ENCODE results near the gene DISC1.
"Not testable (repeated sequence)": the region's sequence is repeated elsewhere in the genome, so short reads cannot be mapped to it uniquely, and the experiment has no call there.

DISC1 gene

DNA sequence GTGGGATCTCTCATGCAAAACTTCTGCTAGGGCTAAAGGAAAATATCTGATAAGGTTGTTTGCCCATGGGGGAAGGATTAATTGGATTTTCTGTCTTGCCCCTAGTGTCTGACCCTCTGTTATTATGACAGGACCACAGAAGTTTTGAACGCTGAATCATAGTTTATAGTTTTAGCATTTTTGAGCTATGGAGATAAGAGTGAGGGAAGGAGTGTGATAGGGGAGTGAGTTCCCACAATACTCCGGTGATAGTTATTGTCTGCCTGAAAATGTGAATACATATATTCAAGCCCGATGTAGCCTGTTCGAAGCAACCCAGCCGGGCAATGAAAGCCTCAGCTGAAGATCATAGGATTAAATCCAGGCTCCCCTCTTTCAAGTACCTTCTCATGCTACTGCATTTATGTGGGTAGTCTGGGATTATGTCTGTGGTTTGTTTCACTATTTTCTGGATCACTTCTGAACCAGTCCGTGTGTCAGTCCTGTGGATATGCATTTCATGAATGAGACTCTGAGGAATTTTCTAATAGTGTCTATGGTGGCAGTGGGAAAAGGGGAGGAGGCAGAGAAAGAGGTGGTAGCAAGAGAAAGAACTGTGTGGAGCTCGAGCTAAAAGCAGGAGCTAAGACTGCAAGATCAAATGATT lies 258.7 kb downstream of the DISC1 start:
- no peaks in the 10 kb centered on the region for H3K9me3 ChIP-seq (ENCODE audit: control insufficient read depth in 2 of 2, low read length in 2 of 2)
- no peaks in the 10 kb centered on the region for H3K4me1 ChIP-seq (ENCODE audit: control insufficient read depth in 2 of 2, insufficient read depth in 2 of 2, low read length in 2 of 2)
- H3K36me3 ChIP-seq (ENCODE audit: control insufficient read depth in 2 of 2, insufficient read depth in 2 of 2, low read length in 2 of 2): no peaks in the 10 kb centered on the region
- H3K27me3 ChIP-seq (ENCODE audit: control insufficient read depth in 2 of 2, insufficient read depth in 2 of 2, low read length in 2 of 2): no peaks in the 10 kb centered on the region
- no peak overlapping the region for H3K27ac ChIP-seq (ENCODE audit: low read depth in 2 of 2, low read length in 2 of 2)
- no peak overlapping the region for H3K4me3 ChIP-seq (ENCODE audit: low read length in 2 of 2)
- no peak overlapping the region for H3K9ac ChIP-seq (ENCODE audit: low read depth in 1 of 2, low read length in 2 of 2)

DNA sequence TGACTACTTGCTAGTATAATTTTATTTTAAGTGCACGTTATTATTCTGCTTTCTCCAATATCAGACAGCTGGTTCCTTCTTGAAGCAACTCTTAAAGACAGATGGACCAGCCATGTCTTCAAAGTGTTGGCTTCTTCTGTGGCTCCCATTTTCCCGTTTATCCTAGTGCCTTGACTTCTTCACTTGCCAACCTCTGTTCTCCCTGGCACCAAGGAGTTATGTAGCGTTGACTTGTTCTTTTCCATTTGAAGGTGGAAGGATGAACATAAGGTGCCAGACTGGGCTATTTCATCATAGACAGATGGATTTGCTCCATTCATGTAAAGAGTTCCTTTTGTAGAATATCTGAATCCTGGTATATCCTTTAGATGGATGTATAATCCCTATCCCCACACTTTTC lies 260.6 kb downstream of the DISC1 start:
- H3K4me3 ChIP-seq (ENCODE audit: low read length in 2 of 2): no peak overlapping the region

DNA sequence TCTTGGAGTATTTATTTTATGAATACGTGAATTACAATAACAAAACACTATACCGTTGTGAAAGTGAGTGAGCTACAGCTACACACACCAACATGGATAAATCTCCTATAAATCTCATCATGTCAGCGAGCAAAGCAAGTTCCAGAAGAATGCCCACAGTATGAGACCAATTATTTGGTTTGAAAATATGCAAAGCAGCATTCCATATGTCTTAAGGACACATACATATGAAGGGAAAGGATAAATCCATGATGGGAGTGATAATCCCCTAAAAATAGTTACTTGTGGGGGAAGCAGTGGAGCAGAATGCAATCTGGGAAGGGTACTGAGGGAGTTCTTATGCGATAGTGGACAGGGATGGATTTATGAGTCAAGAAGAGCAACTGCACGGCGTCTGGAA lies 261.3 kb downstream of the DISC1 start:
- no peak overlapping the region for H3K27ac ChIP-seq (ENCODE audit: low read depth in 2 of 2, low read length in 2 of 2)
- H3K9me3 ChIP-seq (ENCODE audit: control insufficient read depth in 2 of 2, low read length in 2 of 2): no peaks in the 10 kb centered on the region
- H3K4me3 ChIP-seq (ENCODE audit: low read length in 2 of 2): no peak overlapping the region
- H3K4me1 ChIP-seq (ENCODE audit: control insufficient read depth in 2 of 2, insufficient read depth in 2 of 2, low read length in 2 of 2): no peaks in the 10 kb centered on the region
- H3K36me3 ChIP-seq (ENCODE audit: control insufficient read depth in 2 of 2, insufficient read depth in 2 of 2, low read length in 2 of 2): no peaks in the 10 kb centered on the region
- H3K9ac ChIP-seq (ENCODE audit: low read depth in 1 of 2, low read length in 2 of 2): no peak overlapping the region
- no peaks in the 10 kb centered on the region for H3K27me3 ChIP-seq (ENCODE audit: control insufficient read depth in 2 of 2, insufficient read depth in 2 of 2, low read length in 2 of 2)

More for the DNA sequence above, 260.6 kb downstream of the DISC1 start:
- H3K27ac ChIP-seq (ENCODE audit: low read depth in 2 of 2, low read length in 2 of 2): no peak overlapping the region
- H3K4me1 ChIP-seq (ENCODE audit: control insufficient read depth in 2 of 2, insufficient read depth in 2 of 2, low read length in 2 of 2): no peaks in the 10 kb centered on the region
- H3K9me3 ChIP-seq (ENCODE audit: control insufficient read depth in 2 of 2, low read length in 2 of 2): no peaks in the 10 kb centered on the region
- no peak overlapping the region for H3K9ac ChIP-seq (ENCODE audit: low read depth in 1 of 2, low read length in 2 of 2)
- no peaks in the 10 kb centered on the region for H3K27me3 ChIP-seq (ENCODE audit: control insufficient read depth in 2 of 2, insufficient read depth in 2 of 2, low read length in 2 of 2)
- no peaks in the 10 kb centered on the region for H3K36me3 ChIP-seq (ENCODE audit: control insufficient read depth in 2 of 2, insufficient read depth in 2 of 2, low read length in 2 of 2)

DNA sequence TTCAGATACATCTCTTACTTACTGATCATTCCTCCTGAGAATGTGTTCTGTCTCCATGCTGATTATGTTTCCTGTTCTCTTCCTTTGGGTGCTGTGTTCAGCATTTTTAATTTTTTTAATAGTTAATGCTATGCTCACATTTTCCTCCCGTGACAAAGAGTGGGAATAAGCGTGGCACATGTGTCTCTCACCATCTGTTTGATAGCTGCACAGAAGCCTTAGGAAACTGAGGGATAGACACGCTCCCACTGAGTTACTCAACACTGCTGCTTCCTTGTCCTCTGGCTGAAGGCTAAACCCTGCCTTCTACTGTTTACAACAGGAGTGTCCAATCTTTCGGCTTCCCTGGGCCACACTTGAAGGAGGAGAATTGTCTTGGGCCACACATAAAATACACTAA lies 264.2 kb downstream of the DISC1 start:
- Histone ChIP-seq H3K27ac (ENCODE audit: low read depth in 2 of 2, low read length in 2 of 2) (no peak overlapping the region), H3K9ac (ENCODE audit: low read depth in 1 of 2, low read length in 2 of 2) (no peak overlapping the region), H3K4me1 (ENCODE audit: control insufficient read depth in 2 of 2, insufficient read depth in 2 of 2, low read length in 2 of 2) (no peaks in the 10 kb centered on the region), H3K36me3 (ENCODE audit: control insufficient read depth in 2 of 2, insufficient read depth in 2 of 2, low read length in 2 of 2) (no peaks in the 10 kb centered on the region), H3K27me3 (ENCODE audit: control insufficient read depth in 2 of 2, insufficient read depth in 2 of 2, low read length in 2 of 2) (no peaks in the 10 kb centered on the region), H3K4me3 (ENCODE audit: low read length in 2 of 2) (no peak overlapping the region), H3K9me3 (ENCODE audit: control insufficient read depth in 2 of 2, low read length in 2 of 2) (no peaks in the 10 kb centered on the region)

DNA sequence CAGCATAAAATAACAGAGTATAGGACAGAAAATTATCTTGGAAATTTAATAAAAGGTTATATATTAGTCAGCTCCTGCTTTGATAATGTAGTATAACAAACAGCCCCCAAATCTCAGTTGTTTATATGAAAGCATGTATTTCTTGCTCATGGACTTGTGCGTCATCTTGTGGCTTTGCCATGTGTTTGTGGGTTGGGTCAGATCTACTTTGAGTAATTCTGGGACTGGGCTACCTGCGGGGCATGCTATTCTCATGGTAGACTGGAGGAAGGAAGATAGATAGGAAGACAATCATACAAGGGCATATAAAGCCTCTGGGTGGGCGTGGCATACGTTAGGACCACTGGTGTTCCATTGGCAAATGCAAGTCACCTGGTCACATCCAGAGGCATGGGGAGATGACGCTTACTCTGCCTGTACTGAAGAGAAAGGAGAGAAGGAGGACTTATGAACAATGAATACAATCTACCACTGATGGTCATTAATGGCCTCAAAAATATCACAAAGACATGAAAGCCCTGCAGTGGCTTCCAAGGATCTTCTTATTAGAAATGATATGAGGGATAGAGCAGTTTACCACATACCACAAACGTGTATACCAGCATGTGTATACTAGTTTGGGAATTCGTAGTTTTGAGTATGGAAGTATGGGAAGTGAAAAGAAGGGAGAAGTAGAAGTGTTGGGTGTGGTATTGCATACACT lies 267.0 kb downstream of the DISC1 start:
- Histone ChIP-seq H3K27ac (ENCODE audit: low read depth in 2 of 2, low read length in 2 of 2) (no peak overlapping the region), H3K4me1 (ENCODE audit: control insufficient read depth in 2 of 2, insufficient read depth in 2 of 2, low read length in 2 of 2) (no peaks in the 10 kb centered on the region), H3K4me3 (ENCODE audit: low read length in 2 of 2) (no peak overlapping the region), H3K36me3 (ENCODE audit: control insufficient read depth in 2 of 2, insufficient read depth in 2 of 2, low read length in 2 of 2) (no peaks in the 10 kb centered on the region), H3K27me3 (ENCODE audit: control insufficient read depth in 2 of 2, insufficient read depth in 2 of 2, low read length in 2 of 2) (no peaks in the 10 kb centered on the region), H3K9ac (ENCODE audit: low read depth in 1 of 2, low read length in 2 of 2) (no peak overlapping the region), H3K9me3 (ENCODE audit: control insufficient read depth in 2 of 2, low read length in 2 of 2) (no peaks in the 10 kb centered on the region)

DNA sequence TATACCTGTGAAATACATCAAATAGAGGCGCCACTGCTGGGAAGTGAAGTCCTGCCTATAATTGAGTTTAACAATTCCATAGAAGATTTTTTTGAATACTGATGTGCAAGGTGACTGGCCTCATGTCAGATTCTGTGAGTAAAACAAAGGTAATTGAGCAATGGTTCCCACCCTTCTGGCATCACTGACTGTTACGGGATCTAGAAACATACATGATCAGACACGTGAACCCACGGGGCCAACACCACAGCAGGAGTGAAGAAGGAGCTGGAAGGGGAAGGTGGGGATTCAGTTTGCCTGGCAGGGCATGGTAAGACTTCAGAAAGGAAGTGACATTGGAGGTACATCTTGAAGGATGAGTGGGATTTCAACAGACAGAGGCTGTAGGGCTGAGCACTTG lies 270.2 kb downstream of the DISC1 start:
- Histone ChIP-seq H3K4me3 (ENCODE audit: low read length in 2 of 2) (no peak overlapping the region), H3K9ac (ENCODE audit: low read depth in 1 of 2, low read length in 2 of 2) (no peak overlapping the region), H3K27me3 (ENCODE audit: control insufficient read depth in 2 of 2, insufficient read depth in 2 of 2, low read length in 2 of 2) (no peaks in the 10 kb centered on the region), H3K36me3 (ENCODE audit: control insufficient read depth in 2 of 2, insufficient read depth in 2 of 2, low read length in 2 of 2) (no peaks in the 10 kb centered on the region), H3K4me1 (ENCODE audit: control insufficient read depth in 2 of 2, insufficient read depth in 2 of 2, low read length in 2 of 2) (no peaks in the 10 kb centered on the region), H3K9me3 (ENCODE audit: control insufficient read depth in 2 of 2, low read length in 2 of 2) (no peaks in the 10 kb centered on the region), H3K27ac (ENCODE audit: low read depth in 2 of 2, low read length in 2 of 2) (no peak overlapping the region)

DNA sequence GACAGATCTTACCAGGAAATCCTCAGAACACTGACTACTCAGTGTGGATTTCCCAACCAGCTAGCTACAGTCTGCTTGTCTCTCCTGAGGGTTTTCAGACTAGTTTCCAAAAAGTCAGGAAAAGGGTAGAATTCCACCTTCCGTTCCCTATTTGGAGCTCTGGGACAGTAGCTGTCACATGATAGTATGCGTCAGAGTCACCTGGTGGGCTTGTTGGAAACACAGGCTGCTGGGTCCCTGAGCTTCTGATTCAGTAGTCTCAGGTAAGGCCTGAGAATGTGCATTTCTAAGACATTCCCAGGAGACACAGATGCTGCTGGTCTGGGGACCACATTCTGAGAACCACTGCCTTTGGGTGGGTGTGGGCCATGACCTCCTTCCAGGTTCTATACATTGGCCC lies 272.5 kb downstream of the DISC1 start:
- Histone ChIP-seq H3K9ac (ENCODE audit: low read depth in 1 of 2, low read length in 2 of 2) (no peak overlapping the region), H3K9me3 (ENCODE audit: control insufficient read depth in 2 of 2, low read length in 2 of 2) (no peaks in the 10 kb centered on the region), H3K36me3 (ENCODE audit: control insufficient read depth in 2 of 2, insufficient read depth in 2 of 2, low read length in 2 of 2) (no peaks in the 10 kb centered on the region), H3K27ac (ENCODE audit: low read depth in 2 of 2, low read length in 2 of 2) (no peak overlapping the region), H3K4me1 (ENCODE audit: control insufficient read depth in 2 of 2, insufficient read depth in 2 of 2, low read length in 2 of 2) (no peaks in the 10 kb centered on the region), H3K27me3 (ENCODE audit: control insufficient read depth in 2 of 2, insufficient read depth in 2 of 2, low read length in 2 of 2) (no peaks in the 10 kb centered on the region), H3K4me3 (ENCODE audit: low read length in 2 of 2) (no peak overlapping the region)

DNA sequence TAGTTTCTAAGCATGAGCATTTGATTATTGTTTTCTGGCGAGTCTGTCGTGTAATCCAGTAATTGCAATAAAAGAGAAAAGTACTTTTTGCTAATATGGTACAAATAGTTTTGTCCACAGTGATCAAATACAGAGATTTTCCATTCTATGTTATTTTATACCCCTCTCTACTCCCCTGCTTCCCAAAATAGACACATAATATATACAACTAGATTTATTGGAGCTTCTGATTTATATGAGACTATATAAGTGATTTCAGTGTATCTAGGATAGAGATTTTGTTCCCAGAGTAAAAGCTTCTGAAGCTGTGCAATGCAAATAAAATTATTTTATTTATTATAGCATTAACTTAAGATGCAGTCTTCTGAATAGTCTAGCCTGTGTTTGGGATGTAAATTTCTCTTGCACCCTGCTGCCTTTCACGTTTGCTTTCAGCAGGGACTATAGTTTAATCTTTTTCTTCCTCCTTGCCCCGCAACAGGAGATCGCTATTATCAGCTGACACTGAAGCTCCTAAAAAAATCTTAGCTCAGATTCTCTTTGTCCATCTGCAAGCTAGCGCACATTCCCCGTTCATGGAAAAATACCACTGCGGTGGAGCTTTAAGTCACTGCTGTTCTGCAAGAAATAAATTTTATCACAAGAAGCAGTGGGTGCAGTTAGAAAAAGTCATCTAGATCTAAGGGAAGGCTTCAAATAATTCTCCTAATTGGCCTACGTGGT lies 273.3 kb downstream of the DISC1 start:
- no peaks in the 10 kb centered on the region for H3K9me3 ChIP-seq (ENCODE audit: control insufficient read depth in 2 of 2, low read length in 2 of 2)
- H3K4me3 ChIP-seq (ENCODE audit: low read length in 2 of 2): no peak overlapping the region
- no peaks in the 10 kb centered on the region for H3K36me3 ChIP-seq (ENCODE audit: control insufficient read depth in 2 of 2, insufficient read depth in 2 of 2, low read length in 2 of 2)
- H3K4me1 ChIP-seq (ENCODE audit: control insufficient read depth in 2 of 2, insufficient read depth in 2 of 2, low read length in 2 of 2): no peaks in the 10 kb centered on the region
- H3K27me3 ChIP-seq (ENCODE audit: control insufficient read depth in 2 of 2, insufficient read depth in 2 of 2, low read length in 2 of 2): no peaks in the 10 kb centered on the region
- no peak overlapping the region for H3K9ac ChIP-seq (ENCODE audit: low read depth in 1 of 2, low read length in 2 of 2)
- no peak overlapping the region for H3K27ac ChIP-seq (ENCODE audit: low read depth in 2 of 2, low read length in 2 of 2)

DNA sequence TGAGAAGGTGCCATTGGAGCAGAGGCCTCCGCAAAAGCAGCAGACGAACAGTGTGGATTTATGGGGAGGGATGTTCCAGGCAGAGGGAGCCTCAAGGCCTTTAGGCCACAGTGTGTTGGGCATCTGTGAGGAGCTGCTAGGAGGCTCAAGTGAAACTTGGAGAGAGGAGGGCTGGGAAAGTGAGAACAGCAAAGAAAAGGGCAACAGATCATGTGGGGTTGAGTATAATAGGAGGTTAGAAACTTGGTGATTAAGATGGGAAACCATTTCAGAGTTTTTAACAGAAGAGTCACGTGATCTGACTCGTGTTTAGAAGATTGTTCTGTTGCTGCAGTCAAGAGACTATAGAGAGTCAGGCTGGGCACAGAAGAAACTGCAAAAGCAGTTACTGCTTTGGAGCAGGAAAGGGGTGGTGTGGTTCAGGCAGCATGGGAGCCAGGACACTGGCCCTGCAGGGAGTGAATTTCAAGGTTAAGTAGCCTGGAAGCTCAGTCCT lies 277.0 kb downstream of the DISC1 start:
- H3K4me3 ChIP-seq (ENCODE audit: low read length in 2 of 2): no peak overlapping the region

DNA sequence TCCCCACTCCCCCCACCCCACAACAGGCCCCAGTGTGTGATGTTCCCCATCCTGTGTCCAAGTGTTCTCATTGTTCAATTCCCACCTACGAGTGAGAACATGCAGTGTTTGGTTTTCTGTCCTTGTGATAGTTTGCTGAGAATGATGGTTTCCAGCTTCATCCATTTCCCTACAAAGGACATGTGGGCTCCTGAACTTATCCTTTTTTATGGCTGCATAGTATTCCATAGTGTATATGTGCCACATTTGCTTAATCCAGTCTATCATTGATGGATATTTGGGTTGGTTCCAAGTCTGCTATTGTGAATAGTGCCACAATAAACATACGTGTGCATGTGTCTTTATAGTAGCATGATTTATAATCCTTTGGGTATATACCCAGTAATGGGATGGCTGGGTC lies 280.7 kb downstream of the DISC1 start:
- not testable (repeated sequence) for H3K36me3 ChIP-seq (ENCODE audit: control insufficient read depth in 2 of 2, insufficient read depth in 2 of 2, low read length in 2 of 2)

More for the DNA sequence above, 277.0 kb downstream of the DISC1 start:
- H3K9ac ChIP-seq (ENCODE audit: low read depth in 1 of 2, low read length in 2 of 2): no peak overlapping the region
- no peaks in the 10 kb centered on the region for H3K9me3 ChIP-seq (ENCODE audit: control insufficient read depth in 2 of 2, low read length in 2 of 2)
- H3K4me1 ChIP-seq (ENCODE audit: control insufficient read depth in 2 of 2, insufficient read depth in 2 of 2, low read length in 2 of 2): no peaks in the 10 kb centered on the region
- no peaks in the 10 kb centered on the region for H3K27me3 ChIP-seq (ENCODE audit: control insufficient read depth in 2 of 2, insufficient read depth in 2 of 2, low read length in 2 of 2)
- no peaks in the 10 kb centered on the region for H3K36me3 ChIP-seq (ENCODE audit: control insufficient read depth in 2 of 2, insufficient read depth in 2 of 2, low read length in 2 of 2)
- no peak overlapping the region for H3K27ac ChIP-seq (ENCODE audit: low read depth in 2 of 2, low read length in 2 of 2)

More for the DNA sequence above, 280.7 kb downstream of the DISC1 start:
- H3K4me1 ChIP-seq (ENCODE audit: control insufficient read depth in 2 of 2, insufficient read depth in 2 of 2, low read length in 2 of 2); H3K9ac ChIP-seq (ENCODE audit: low read depth in 1 of 2, low read length in 2 of 2); H3K27me3 ChIP-seq (ENCODE audit: control insufficient read depth in 2 of 2, insufficient read depth in 2 of 2, low read length in 2 of 2); H3K4me3 ChIP-seq (ENCODE audit: low read length in 2 of 2); H3K9me3 ChIP-seq (ENCODE audit: control insufficient read depth in 2 of 2, low read length in 2 of 2); H3K27ac ChIP-seq (ENCODE audit: low read depth in 2 of 2, low read length in 2 of 2): not testable (repeated sequence)
